Astrocyte of the spinal cord (primary cell): ENCODE measurements around the gene UBE2J2.

Experiments used
- DNase-seq: peaks from one replicate; pipeline ENCODE4 v3.0.0; 2011; ENCODE audit warnings: low read depth, low spot score
- H3K4me3 ChIP-seq: 2 replicates; pipeline ENCODE4 v1.5.1; 2011; ENCODE audit warnings: low read depth, mild to moderate bottlenecking, low read length, moderate library complexity
- in situ Hi-C: cut with HindIII; loops from 2 replicates; pipeline ENCODE4 v1.10.0; 2017; ENCODE audit warnings: low sequenced_read_pairs
- TF ChIP-seq, protein P1 (sequence below): IDR thresholded peaks from 2 replicates; pipeline ENCODE4 v1.5.1; 2012; ENCODE audit warnings: low read depth, mild to moderate bottlenecking, low read length, inconsistent platforms

Gene UBE2J2

GRCh38 chr1:1295154-1295923 is 21.7 kb upstream of the UBE2J2 start:
- DNase-seq: no peak
- in situ Hi-C loops: no loop called here
- no peak overlapping the region for H3K4me3 ChIP-seq
- TF ChIP-seq, protein P1, sequence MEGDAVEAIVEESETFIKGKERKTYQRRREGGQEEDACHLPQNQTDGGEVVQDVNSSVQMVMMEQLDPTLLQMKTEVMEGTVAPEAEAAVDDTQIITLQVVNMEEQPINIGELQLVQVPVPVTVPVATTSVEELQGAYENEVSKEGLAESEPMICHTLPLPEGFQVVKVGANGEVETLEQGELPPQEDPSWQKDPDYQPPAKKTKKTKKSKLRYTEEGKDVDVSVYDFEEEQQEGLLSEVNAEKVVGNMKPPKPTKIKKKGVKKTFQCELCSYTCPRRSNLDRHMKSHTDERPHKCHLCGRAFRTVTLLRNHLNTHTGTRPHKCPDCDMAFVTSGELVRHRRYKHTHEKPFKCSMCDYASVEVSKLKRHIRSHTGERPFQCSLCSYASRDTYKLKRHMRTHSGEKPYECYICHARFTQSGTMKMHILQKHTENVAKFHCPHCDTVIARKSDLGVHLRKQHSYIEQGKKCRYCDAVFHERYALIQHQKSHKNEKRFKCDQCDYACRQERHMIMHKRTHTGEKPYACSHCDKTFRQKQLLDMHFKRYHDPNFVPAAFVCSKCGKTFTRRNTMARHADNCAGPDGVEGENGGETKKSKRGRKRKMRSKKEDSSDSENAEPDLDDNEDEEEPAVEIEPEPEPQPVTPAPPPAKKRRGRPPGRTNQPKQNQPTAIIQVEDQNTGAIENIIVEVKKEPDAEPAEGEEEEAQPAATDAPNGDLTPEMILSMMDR: no peak

DNA sequence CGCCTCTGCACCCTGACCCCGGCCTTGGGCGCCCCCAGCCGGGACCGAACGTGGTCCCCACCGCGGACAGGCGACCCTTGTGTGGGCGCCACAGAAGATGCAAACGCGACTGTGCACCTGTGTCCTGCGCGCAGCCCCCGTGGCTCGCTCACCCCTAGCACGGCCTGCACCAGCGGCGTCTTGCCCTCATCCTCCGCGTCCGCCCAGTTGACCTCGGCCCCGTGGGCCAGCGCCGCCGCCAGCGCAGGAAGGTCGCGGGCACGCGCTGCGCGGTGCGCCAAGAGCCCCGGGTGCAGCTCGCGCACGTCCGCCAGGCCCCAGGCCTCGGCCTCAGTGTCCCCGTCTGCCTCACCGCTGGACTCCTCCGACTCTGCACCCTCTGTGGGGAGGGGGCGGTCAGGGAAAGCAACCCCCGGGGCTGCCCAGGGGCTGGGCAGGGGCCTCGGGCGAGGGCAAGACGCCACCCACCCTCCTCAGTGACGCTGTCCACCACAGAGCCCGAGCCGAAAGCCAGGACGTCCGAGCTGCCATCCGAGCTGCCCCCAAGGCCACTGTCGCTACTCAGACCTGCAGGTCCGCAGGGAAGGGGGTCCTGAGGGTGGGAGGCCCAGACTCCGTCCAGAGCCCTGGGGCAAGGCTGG is 20.7 kb upstream of the UBE2J2 start:
- in situ Hi-C loops: no loop called here
- TF ChIP-seq, protein P1: no peak
- DNase-seq: no peak
- H3K4me3 ChIP-seq: no peak overlapping the region

DNA sequence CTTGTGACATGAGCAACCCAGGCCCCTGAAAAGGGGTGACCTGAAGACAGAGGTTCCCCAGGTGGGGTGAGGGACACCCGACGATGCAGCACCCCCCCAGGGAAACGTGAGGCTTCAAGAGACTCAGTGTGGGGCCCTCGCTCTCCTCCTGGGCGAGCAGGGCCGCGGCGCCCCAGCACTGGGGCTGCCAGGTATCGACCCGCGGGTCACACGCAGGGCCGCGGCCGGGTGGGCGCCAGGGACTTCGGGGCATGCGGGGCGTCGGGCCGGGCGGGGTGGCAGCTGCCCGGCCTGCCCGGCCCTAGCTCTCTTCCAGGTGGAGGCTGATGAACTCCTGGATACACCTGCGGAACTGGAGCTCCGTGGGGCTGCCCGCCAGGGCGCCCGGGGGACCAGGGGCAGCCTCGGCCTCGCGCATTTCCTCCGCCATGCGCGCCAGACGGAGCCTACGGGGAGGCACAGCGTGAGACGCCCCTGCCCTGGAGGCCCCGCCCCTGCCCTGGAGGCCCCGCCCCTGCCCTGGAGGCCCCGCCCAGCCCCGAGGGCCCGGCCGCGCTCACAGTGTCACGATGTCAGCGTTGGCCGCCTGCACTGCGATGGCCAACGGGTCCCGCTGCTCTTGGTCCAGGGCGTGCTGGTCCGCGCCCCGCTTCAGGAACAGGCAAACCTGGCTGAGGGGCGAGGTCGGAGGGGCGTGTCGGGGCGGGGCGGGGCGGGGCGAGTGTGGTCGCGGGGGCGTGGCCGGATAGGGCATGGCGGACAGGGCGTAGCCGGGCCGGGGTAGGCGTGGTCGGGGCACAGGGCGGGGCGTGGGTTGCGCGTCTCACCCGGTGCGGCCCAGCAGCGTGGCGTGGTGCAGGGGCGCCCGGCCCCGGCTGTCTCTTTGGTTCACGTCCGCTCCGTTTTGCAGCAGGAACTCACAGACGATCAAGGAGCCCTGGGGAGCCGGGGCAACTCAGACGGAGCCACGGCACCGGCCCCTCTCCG is 19.9 kb upstream of the UBE2J2 start:
- no peak overlapping the region for H3K4me3 ChIP-seq
- TF ChIP-seq, protein P1: no peak
- DNase-seq: no peak
- in situ Hi-C loops: no loop called here

GRCh38 chr1:1292851-1293250 is 19.2 kb upstream of the UBE2J2 start:
- in situ Hi-C loops: no loop called here
- no peak for DNase-seq
- no peak overlapping the region for H3K4me3 ChIP-seq
- TF ChIP-seq, protein P1: no peak

GRCh38 chr1:1292442-1292779 is 18.8 kb upstream of the UBE2J2 start:
- DNase-seq: no peak
- TF ChIP-seq, protein P1: no peak
- no peak overlapping the region for H3K4me3 ChIP-seq
- in situ Hi-C loops: no loop called here
